Stimulated activated CD4-positive, alpha-beta T cell treated with anti-CD3 and anti-CD28 coated beads, Interleukin-1b, Interleukin-23, amount 100 ng/mL, for 1 hour (primary cell): Measurements from ENCODE around the gene TRNP1.

Experiments used
- DNase-seq, 2 donors: peaks; one replicate each; pipeline ENCODE4 v3.0.0-alpha.2; 2020; ENCODE audit warnings: low read depth in 2 of 2

TRNP1 gene

GRCh38 chr1:27001570-27002360, 8.3 kb downstream of the TRNP1 start:
- no peak for DNase-seq

GRCh38 chr1:27003745-27004470, 10.4 kb downstream of the TRNP1 start:
- no peak for DNase-seq

- DNase-seq: no peak
Observed at GRCh38 chr1:27004471-27005165, 11.1 kb downstream of the TRNP1 start.

GRCh38 chr1:27005166-27005530, 11.7 kb downstream of the TRNP1 start:
- no peak for DNase-seq

GRCh38 chr1:27005648-27006496, 12.4 kb downstream of the TRNP1 start:
- no peak for DNase-seq

GRCh38 chr1:27006683-27007082, 13.2 kb downstream of the TRNP1 start:
- DNase-seq: no peak

GRCh38 chr1:27007909-27008582, 14.6 kb downstream of the TRNP1 start:
- no peak for DNase-seq

DNA sequence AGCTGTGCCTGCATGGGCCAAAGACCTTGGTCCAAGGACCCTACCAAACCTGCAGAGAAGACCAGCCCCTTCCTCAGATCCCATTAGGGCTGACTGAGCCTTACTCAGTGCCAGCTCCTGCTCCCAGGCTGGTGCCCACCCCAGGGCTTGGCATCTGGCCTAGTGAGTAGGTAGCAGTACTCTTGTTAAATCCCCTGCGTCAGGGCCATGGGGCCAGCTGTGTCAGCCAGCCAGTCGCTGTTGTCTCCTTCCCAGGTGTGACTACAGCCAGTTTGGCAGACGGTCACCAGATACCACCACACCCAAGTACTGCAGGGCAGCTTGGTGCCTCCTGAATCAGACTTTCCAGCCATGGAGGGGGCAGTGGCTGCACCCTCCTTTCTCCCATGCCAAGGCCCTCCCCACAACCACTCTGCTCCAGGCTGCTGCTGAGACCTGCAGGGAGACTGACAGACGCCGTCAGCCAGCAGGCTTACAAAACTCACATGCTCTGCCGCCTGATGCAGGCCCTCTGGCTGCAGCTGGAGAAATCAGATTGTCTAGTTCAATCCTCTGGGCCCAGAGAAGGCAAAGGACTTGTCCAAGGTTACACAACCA, 16.2 kb downstream of the TRNP1 start:
- DNase-seq: no peak

GRCh38 chr1:27010226-27010994, 16.9 kb downstream of the TRNP1 start:
- no peak for DNase-seq

- no peak for DNase-seq
Observed at GRCh38 chr1:27011058-27011764, 17.7 kb downstream of the TRNP1 start.

DNA sequence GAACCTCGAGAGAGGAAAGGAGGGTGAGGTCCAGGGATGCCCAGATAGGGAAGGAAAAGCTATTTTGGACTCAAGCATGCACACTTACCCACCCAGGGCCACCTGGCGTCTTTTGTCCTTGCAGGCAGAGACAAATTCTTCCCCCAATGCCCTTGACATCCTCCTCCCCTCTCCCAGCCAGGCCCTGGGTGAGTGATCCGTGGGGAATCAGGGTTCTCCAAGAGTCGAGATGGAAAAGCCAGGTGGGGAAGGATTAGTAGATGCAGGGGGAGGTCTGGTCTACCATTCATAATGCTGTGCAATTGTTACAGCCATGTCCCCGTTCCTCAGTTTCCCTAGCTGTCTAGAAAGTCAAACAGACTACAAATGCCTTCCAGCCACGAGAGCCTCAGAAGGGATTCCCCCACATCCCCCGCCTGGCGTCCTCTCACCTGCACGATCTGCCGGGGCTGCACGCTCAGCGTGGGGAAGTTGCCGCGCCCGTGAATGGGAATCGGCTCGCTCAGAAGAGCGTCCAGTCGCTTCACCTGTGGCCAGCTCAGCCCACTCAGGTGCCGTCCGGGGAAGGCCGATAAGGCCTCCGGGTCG, 18.6 kb downstream of the TRNP1 start:
- DNase-seq: no peak

DNA sequence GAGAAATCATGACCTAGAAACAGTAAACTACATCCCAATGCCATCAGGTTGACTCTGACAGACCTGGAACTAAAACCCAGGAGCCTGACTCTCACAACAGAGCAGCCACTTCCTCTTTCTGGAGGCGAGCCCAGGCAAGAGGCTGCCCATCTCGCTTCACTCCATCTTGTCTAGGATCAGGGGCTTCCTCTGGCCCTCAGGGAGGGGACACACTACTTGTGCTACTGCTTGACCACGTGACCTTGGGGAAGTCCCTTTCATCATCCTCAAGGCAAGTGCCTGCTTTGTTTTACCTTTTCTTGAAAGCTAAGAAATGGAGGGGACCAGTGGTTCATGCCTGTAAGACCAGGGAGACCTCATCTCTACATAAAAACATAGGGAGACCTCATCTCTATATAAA, 21.8 kb downstream of the TRNP1 start:
- DNase-seq: no peak

GRCh38 chr1:27016376-27016775, 22.9 kb downstream of the TRNP1 start:
- no peak for DNase-seq

DNA sequence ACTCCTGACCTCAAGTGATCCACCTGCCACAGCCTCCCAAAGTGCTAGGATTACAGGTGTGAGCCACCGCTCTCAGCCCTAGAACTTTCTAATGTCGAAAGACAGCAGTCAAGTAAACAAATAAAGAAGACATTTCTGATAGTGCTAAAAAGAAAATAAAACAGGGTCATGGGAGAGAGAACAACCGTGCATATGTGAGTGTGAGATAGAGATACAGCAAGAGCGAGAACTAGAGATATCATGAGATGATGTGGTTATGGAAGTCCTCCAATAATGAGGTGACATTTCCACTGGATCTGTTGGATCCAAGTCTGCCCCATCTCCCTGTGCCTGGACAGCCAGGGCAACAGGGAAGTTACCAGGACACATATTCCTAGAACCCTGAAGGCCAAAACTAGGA, 23.7 kb downstream of the TRNP1 start:
- no peak for DNase-seq

GRCh38 chr1:27018316-27018715, 24.8 kb downstream of the TRNP1 start:
- DNase-seq: no peak

- DNase-seq: no peak
Observed at GRCh38 chr1:27021354-27022031, 28.0 kb downstream of the TRNP1 start.

DNA sequence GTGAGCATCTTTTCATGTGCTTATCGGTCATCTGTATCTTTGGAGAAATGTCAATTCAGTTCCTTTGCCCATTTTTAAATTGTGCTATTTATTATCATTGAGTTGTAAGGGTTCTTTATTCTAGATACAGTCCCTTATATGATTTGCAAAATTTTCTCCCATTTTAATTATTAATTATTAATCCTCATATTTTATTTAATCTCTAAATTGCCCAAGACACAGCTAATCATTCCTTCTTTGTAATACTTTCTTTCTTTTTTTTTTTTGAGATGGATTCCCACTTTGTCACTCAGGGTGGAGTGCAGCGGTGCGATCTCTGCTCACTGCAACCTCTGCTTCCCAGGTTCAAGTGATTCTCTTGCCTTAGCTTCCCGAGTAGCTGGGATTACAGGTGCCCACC, 32.2 kb downstream of the TRNP1 start:
- DNase-seq: no peak
